B cell (primary cell): ENCODE data around the gene ARID3A. TPM values are rescaled to one million over a fixed set of nuclear protein-coding genes. Genes with fewer than 3 reads are reported as not detected.

ENCODE experiments used
- ATAC-seq: fragments of 200-7000 bp; cut with Tn5 transposase; one replicate; pipeline ENCODE4 v1.10.0; 2021; ENCODE audit warnings: low read depth, mild to moderate bottlenecking, moderate number of reproducible peaks, moderate library complexity
- CTCF ChIA-PET: fragments of 350-600 bp; sonication (Branson Sonifier 250); formaldehyde crosslinking; loops from one replicate; lab custom pipeline; 2021; ENCODE audit warnings: antibody characterized with exemption, inconsistent platforms; lab: Charles Lee
- POLR2A ChIA-PET: fragments of 350-600 bp; sonication (Branson Sonifier 250); formaldehyde crosslinking; loops from one replicate; lab custom pipeline; 2021; ENCODE audit warnings: antibody characterized with exemption; lab: Charles Lee
- DNase-seq: peaks from one replicate; pipeline ENCODE4 v3.0.0; 2013
- H2AFZ ChIP-seq: 2 replicates; pipeline ENCODE4 v1.6.1; 2012; ENCODE audit warnings: mild to moderate bottlenecking, low read depth, low read length; ENCODE audit not compliant: insufficient read depth, poor library complexity, severe bottlenecking
- H3K27ac ChIP-seq, 2 donors: 1 replicate in 1 of 2; 2 replicates in 1 of 2; pipeline ENCODE4 v1.5.1; 2012 to 2013; ENCODE audit warnings: low read length in 2 of 2, mild to moderate bottlenecking in 2 of 2, moderate library complexity in 1 of 2
- H3K27me3 ChIP-seq, 4 experiments: fragments of 200-600 bp in 1 of 4; sonication (generic) in 1 of 4; replicated peaks in 1 of 4; 1 replicate in 2 of 4; 2 replicates in 2 of 4; pipeline versions ENCODE4 v1.6.1 to v1.7.0; 2013 to 2016; ENCODE audit warnings: low read length in 3 of 4, mild to moderate bottlenecking in 2 of 4, mixed read lengths in 1 of 4, moderate library complexity in 1 of 4; ENCODE audit not compliant: insufficient read depth in 4 of 4, control insufficient read depth in 3 of 4; ENCODE audit errors: control extremely low read depth in 1 of 4
- H3K36me3 ChIP-seq, 2 experiments: replicated peaks in 1 of 2; 1 replicate in 1 of 2; 2 replicates in 1 of 2; pipeline versions ENCODE4 v1.6.1 to v1.7.1; 2013; ENCODE audit warnings: low read length in 1 of 2; ENCODE audit not compliant: insufficient read depth in 2 of 2, control insufficient read depth in 1 of 2; ENCODE audit errors: control extremely low read depth in 1 of 2, extremely low read depth in 1 of 2
- H3K4me1 ChIP-seq, 2 donors: fragments of 200-600 bp in 1 of 2; sonication (generic) in 1 of 2; 1 replicate in 1 of 2; 2 replicates in 1 of 2; pipeline versions ENCODE4 v1.5.1 to v1.6.1; 2013 to 2017; ENCODE audit warnings: low read length in 2 of 2; ENCODE audit not compliant: control insufficient read depth in 2 of 2, insufficient read depth in 2 of 2
- H3K4me2 ChIP-seq: replicated peaks from 2 replicates; pipeline ENCODE3; 2012; ENCODE audit warnings: mild to moderate bottlenecking, low read depth, low read length; ENCODE audit not compliant: poor library complexity, severe bottlenecking
- H3K4me3 ChIP-seq, 5 experiments: fragments of 200-600 bp in 1 of 5; sonication (generic) in 1 of 5; 1 replicate in 3 of 5; 2 replicates in 2 of 5; pipeline versions ENCODE4 v1.5.1 to v1.7.0; 2011 to 2016; ENCODE audit warnings: low read length in 4 of 5, mild to moderate bottlenecking in 4 of 5, low read depth in 2 of 5, control low read depth in 1 of 5, moderate library complexity in 1 of 5; ENCODE audit not compliant: insufficient read depth in 1 of 5; ENCODE audit errors: control extremely low read depth in 1 of 5, extremely low read depth in 1 of 5
- H3K79me2 ChIP-seq: fragments of 200-600 bp; sonication (generic); one replicate; pipeline ENCODE4 v1.6.0; 2016; ENCODE audit warnings: low read length; ENCODE audit not compliant: control insufficient read depth, insufficient read depth
- H3K9ac ChIP-seq: fragments of 200-600 bp; sonication (generic); 2 replicates; pipeline ENCODE4 v1.6.1; 2017; ENCODE audit warnings: mild to moderate bottlenecking, low read length, moderate library complexity
- H3K9me3 ChIP-seq, 3 donors: one replicate each; pipeline versions ENCODE4 v1.6.1 to v1.7.1; 2013; ENCODE audit warnings: low read length in 2 of 3; ENCODE audit not compliant: control insufficient read depth in 2 of 3, insufficient read depth in 1 of 3; ENCODE audit errors: control extremely low read depth in 1 of 3
- H4K20me1 ChIP-seq: 2 replicates; pipeline ENCODE4 v1.6.0; 2012; ENCODE audit warnings: mild to moderate bottlenecking, low read length; ENCODE audit not compliant: insufficient read depth, control insufficient read depth, poor library complexity, severe bottlenecking
- H3K27ac Mint-ChIP-seq: one replicate; pipeline ENCODE4 v1.8.0; 2021; ENCODE audit warnings: mixed read lengths
- H3K27me3 Mint-ChIP-seq: one replicate; pipeline ENCODE4 v1.8.0; 2021; ENCODE audit warnings: mixed read lengths
- H3K4me1 Mint-ChIP-seq: one replicate; pipeline ENCODE4 v1.8.0; 2021; ENCODE audit warnings: mixed read lengths
- H3K4me3 Mint-ChIP-seq: one replicate; pipeline ENCODE4 v1.8.0; 2021; ENCODE audit warnings: mixed read lengths
- H3K9me3 Mint-ChIP-seq: one replicate; pipeline ENCODE4 v1.8.0; 2022; ENCODE audit warnings: mixed read lengths; ENCODE audit not compliant: insufficient read depth
- EZH2 ChIP-seq: IDR thresholded peaks from 2 replicates; pipeline ENCODE4 v1.6.1; 2012; ENCODE audit warnings: borderline replicate concordance, low read depth, mild to moderate bottlenecking, moderate library complexity, low read length; ENCODE audit not compliant: insufficient read depth, poor library complexity, severe bottlenecking
- WGBS: methylation state at CpG from one replicate; pipeline ENCODE4 v1.1.5; 2013; ENCODE audit warnings: missing lambda C conversion rate; ENCODE audit not compliant: insufficient coverage; 5-methylcytosine and 5-hydroxymethylcytosine counted together
- intact Hi-C: fragments of 100-400 bp; cut with micrococcal nuclease; formaldehyde crosslinking; loops from one replicate; pipeline ENCODE4 v1.10.0; 2022
- polyA plus RNA-seq: library from polyadenylated mRNA; depleted of rRNA; stranded (reverse); fragments of >200 nt; gene quantifications from 2 replicates; pipeline ENCODE4 v1.2.3, GENCODE V29; 2012
- total RNA-seq, 2 donors: library from RNA; stranded (reverse); fragments of 120-200 nt in 1 of 2; gene quantifications; 1 replicate in 1 of 2; 2 replicates in 1 of 2; pipeline versions ENCODE4 v1.2.3 to v1.2.4, GENCODE V29; 2013 to 2022
- TF ChIP-seq, protein P1 (sequence below): fragments of 200-600 bp; IDR thresholded peaks from one replicate; pipeline ENCODE4 v1.8.0; 2022; ENCODE audit warnings: antibody characterized with exemption, mild to moderate bottlenecking

The ARID3A gene
- total and polyA plus RNA-seq, 2 donors (not counting 1 experiment from before 2014, with no cell fraction given), result 22.9 to 60.5 TPM

DNA sequence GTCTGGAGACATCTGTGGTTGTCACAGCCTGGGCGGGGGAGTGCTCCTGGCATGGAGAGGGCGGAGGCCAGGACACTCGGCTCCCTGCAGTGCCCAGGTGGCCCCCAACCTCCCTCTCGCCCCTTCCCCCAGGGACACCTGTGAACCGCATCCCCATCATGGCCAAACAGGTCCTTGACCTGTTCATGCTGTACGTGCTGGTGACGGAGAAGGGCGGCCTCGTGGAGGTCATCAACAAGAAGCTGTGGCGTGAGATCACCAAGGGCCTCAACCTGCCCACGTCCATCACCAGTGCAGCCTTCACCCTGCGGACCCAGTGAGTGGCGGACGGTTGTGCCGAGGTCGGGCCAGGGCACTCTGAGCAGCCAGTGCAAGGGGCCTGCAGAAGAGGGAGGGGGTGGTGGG lies 38.3 kb downstream of the ARID3A start:
- H3K4me1 Mint-ChIP-seq, result peaks cover 2% of the 10 kb centered on the region
- H3K27me3 Mint-ChIP-seq, result no peaks in the 10 kb centered on the region
- DNase-seq, result no peak
- ChIA-PET CTCF (interaction anchor here (2.2 kb wide), 1 partner anchor 20 kb away, joined by 5 read pairs; the partner anchor contains the start of gene WDR18), POLR2A (no interaction called here)
- WGBS, result 100% methylated on average over 13 of the region's 16 CpGs
- no peak overlapping the region for H3K27ac Mint-ChIP-seq
- no peak overlapping the region for H3K4me3 ChIP-seq
- H3K4me1 ChIP-seq, result no peaks in the 10 kb centered on the region
- no peak overlapping the region for H2AFZ ChIP-seq
- no peaks in the 10 kb centered on the region for H3K27me3 ChIP-seq
- no peaks in the 10 kb centered on the region for H3K9me3 Mint-ChIP-seq
- TF ChIP-seq, protein P1, sequence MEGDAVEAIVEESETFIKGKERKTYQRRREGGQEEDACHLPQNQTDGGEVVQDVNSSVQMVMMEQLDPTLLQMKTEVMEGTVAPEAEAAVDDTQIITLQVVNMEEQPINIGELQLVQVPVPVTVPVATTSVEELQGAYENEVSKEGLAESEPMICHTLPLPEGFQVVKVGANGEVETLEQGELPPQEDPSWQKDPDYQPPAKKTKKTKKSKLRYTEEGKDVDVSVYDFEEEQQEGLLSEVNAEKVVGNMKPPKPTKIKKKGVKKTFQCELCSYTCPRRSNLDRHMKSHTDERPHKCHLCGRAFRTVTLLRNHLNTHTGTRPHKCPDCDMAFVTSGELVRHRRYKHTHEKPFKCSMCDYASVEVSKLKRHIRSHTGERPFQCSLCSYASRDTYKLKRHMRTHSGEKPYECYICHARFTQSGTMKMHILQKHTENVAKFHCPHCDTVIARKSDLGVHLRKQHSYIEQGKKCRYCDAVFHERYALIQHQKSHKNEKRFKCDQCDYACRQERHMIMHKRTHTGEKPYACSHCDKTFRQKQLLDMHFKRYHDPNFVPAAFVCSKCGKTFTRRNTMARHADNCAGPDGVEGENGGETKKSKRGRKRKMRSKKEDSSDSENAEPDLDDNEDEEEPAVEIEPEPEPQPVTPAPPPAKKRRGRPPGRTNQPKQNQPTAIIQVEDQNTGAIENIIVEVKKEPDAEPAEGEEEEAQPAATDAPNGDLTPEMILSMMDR, result no peak
- no peak for TF ChIP-seq EZH2
- no peak overlapping the region for H3K4me2 ChIP-seq
- peaks cover 0 to 62% of the 10 kb centered on the region in 2 experiments for H3K36me3 ChIP-seq
- H4K20me1 ChIP-seq, result peaks cover 22% of the 10 kb centered on the region
- intact Hi-C loops, result no loop called here
- no peak overlapping the region for H3K9ac ChIP-seq
- H3K27ac ChIP-seq, result no peak overlapping the region
- peaks cover 0 to 15% (median 0%) of the 10 kb centered on the region in 3 donors for H3K9me3 ChIP-seq
- no peak for ATAC-seq
- H3K79me2 ChIP-seq, result peaks cover 10% of the 10 kb centered on the region
- H3K4me3 Mint-ChIP-seq, result no peak overlapping the region

DNA sequence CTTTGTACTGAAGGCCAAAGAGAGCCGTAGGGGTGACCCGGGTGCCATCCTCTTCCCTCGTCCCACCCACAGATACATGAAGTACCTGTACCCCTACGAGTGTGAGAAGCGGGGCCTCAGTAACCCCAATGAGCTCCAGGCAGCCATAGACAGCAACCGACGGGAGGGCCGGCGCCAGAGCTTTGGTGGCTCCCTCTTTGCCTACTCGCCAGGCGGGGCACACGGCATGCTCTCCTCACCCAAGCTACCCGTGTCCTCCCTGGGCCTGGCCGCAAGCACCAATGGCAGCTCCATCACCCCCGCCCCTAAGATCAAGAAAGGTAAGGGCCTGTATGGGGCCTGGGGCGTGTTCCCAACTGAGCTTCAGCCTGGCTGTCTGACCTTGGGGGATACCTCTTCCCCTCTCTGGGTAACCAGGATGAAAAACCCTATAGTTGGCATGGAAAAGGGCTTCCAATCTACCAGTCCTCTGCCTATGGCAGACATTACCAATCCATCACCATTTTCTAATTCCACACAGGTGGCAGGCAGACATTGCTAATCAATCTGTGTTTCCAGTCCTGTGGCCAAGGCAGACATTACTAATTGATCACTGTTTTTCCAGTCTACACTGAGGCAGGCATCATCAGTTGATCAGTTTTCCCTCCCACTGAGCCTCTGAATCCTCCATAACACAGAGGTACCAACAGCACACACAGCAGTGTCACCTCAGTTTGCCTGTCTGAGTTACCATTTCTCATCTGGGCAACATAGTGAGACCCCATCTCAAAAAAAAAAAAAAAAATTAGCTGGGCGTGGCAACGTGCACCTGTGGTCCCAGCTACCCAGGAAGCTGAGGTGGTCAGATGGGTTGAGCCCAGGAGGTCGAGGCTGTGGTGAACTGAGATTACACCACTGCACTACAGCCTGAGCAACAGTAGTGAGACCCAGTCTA lies 39.2 kb downstream of the ARID3A start:
- 97% methylated on average over 18 of the region's 19 CpGs for WGBS
- peaks cover 8% of the 10 kb centered on the region for H3K79me2 ChIP-seq
- H3K4me2 ChIP-seq, result no peak overlapping the region
- Mint-ChIP-seq H3K9me3 (no peaks in the 10 kb centered on the region), H3K4me3 (no peak overlapping the region), H3K27me3 (no peaks in the 10 kb centered on the region), H3K4me1 (peaks cover 2% of the 10 kb centered on the region), H3K27ac (no peak overlapping the region)
- no peak overlapping the region for H3K4me3 ChIP-seq
- ATAC-seq (no peak), DNase-seq (no peak)
- POLR2A ChIA-PET, result no interaction called here
- H3K9ac ChIP-seq, result no peak overlapping the region
- H4K20me1 ChIP-seq, result peaks cover 18% of the 10 kb centered on the region
- H3K27ac ChIP-seq, result no peak overlapping the region
- H3K9me3 ChIP-seq, result peaks cover 0 to 16% (median 0%) of the 10 kb centered on the region in 3 donors
- intact Hi-C loops, result no loop called here
- no peak overlapping the region for H2AFZ ChIP-seq
- H3K4me1 ChIP-seq, result no peaks in the 10 kb centered on the region
- CTCF ChIA-PET, result interaction anchor here (2.2 kb wide), 1 partner anchor 19 kb away, joined by 5 read pairs; the partner anchor contains the start of gene WDR18
- H3K36me3 ChIP-seq, result peaks cover 0 to 62% of the 10 kb centered on the region in 2 experiments
- no peaks in the 10 kb centered on the region for H3K27me3 ChIP-seq
- no peak for TF ChIP-seq EZH2
- TF ChIP-seq, protein P1, result no peak
